ENCODE measurements around the gene ASIP. TPM values are rescaled to one million over a fixed set of nuclear protein-coding genes. Genes with fewer than 3 reads are reported as not detected.

The ASIP gene
- polyA plus RNA-seq, 3 donors = 0.40 TPM; not detected in 2

GRCh38 chr20:34271956-34272355, 30.7 kb downstream of the ASIP start:
- no peak for TF ChIP-seq CTCF (IDR thresholded peaks at IDR 0.05)
- Histone ChIP-seq H3K27me3 (ENCODE audit: control insufficient read depth in 2 of 2, insufficient read depth in 2 of 2, low read length in 2 of 2) (peaks cover 0 to 4% of the 10 kb centered on the region in 2 donors), H3K9ac (ENCODE audit: insufficient read depth, low read length, poor library complexity, severe bottlenecking) (no peak overlapping the region), H3K79me2 (ENCODE audit: insufficient read depth, low read length) (no peaks in the 10 kb centered on the region), H3K4me1 (ENCODE audit: control insufficient read depth in 1 of 2, insufficient read depth in 2 of 2, low read length in 2 of 2) (peaks cover 9 to 12% of the 10 kb centered on the region in 2 donors), H3K4me3 (replicated peaks in 1 of 3; ENCODE audit: low read depth in 2 of 3, low read length in 3 of 3) (no peak overlapping the region), H3K4me2 (replicated peaks; ENCODE audit: extremely low read depth, low read length, poor library complexity, severe bottlenecking) (no peak overlapping the region), H3K36me3 (replicated peaks in 1 of 2; ENCODE audit: control insufficient read depth in 1 of 2, insufficient read depth in 2 of 2, low read length in 2 of 2) (peaks cover 10 to 21% of the 10 kb centered on the region in 2 donors), H4K20me1 (ENCODE audit: insufficient read depth, low read length) (no peaks in the 10 kb centered on the region), H3K27ac (ENCODE audit: low read depth in 1 of 2, low read length in 2 of 2) (no peak overlapping the region), H3K9me3 (replicated peaks in 1 of 2; ENCODE audit: control insufficient read depth in 1 of 2, insufficient read depth in 1 of 2, low read length in 2 of 2) (no peaks in the 10 kb centered on the region), H2AFZ (ENCODE audit: insufficient read depth, low read depth, low read length, poor library complexity, severe bottlenecking) (no peak overlapping the region)
- Mint-ChIP-seq H3K36me3 (peaks cover 17 to 25% of the 10 kb centered on the region in 2 donors), H3K27me3 (ENCODE audit: low read depth in 3 of 3) (peaks cover 7 to 15% (median 9%) of the 10 kb centered on the region in 3 donors), H3K4me1 (peaks cover 8% of the 10 kb centered on the region), H3K27ac (peak overlapping the region in 1 of 7 donors; percentile 78), H3K4me3 (no peak overlapping the region), H3K9me3 (peaks cover 0 to 2% (median 0%) of the 10 kb centered on the region in 7 donors)
- intact Hi-C loops (cut with micrococcal nuclease) = loop anchor here in 1 of 2 donors (5.0 kb wide), 1 partner anchor 645 kb away; no protein-coding TSS in a partner anchor
- DNase-seq = no peak
- 100% methylated on average over 1 of the region's 2 CpGs for WGBS (ENCODE audit: insufficient coverage)

DNA sequence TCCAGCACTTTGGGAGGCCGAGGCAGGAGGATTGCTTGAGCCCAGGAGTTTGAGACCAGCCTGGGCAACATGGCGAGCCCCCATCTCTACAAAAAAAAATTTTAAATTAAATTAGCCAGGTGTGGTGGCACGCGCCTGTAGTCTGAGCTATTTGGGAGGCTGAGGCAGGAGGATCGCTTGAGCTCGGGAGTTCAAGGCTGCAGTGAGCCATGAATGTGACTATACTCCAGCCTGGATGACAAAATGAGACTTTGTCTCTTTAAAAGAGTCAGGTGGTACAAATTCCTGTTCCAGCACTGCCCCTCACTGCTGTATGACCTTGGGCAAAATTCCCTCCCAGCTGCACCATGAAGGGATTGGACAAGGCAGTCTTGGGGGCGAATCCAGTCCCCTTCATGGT, 33.5 kb downstream of the ASIP start:
- Histone ChIP-seq H3K36me3 (replicated peaks in 1 of 2; ENCODE audit: control insufficient read depth in 1 of 2, insufficient read depth in 2 of 2, low read length in 2 of 2) (peaks cover 19 to 42% of the 10 kb centered on the region in 2 donors), H3K9me3 (replicated peaks in 1 of 2; ENCODE audit: control insufficient read depth in 1 of 2, insufficient read depth in 1 of 2, low read length in 2 of 2) (no peaks in the 10 kb centered on the region), H3K27ac (ENCODE audit: low read depth in 1 of 2, low read length in 2 of 2) (no peak overlapping the region), H3K4me1 (ENCODE audit: control insufficient read depth in 1 of 2, insufficient read depth in 2 of 2, low read length in 2 of 2) (no peaks in the 10 kb centered on the region), H2AFZ (ENCODE audit: insufficient read depth, low read depth, low read length, poor library complexity, severe bottlenecking) (no peak overlapping the region), H3K4me3 (replicated peaks in 1 of 3; ENCODE audit: low read depth in 2 of 3, low read length in 3 of 3) (no peak overlapping the region), H3K4me2 (replicated peaks; ENCODE audit: extremely low read depth, low read length, poor library complexity, severe bottlenecking) (no peak overlapping the region), H3K9ac (ENCODE audit: insufficient read depth, low read length, poor library complexity, severe bottlenecking) (no peak overlapping the region), H3K27me3 (ENCODE audit: control insufficient read depth in 2 of 2, insufficient read depth in 2 of 2, low read length in 2 of 2) (no peaks in the 10 kb centered on the region), H4K20me1 (ENCODE audit: insufficient read depth, low read length) (no peaks in the 10 kb centered on the region), H3K79me2 (ENCODE audit: insufficient read depth, low read length) (no peaks in the 10 kb centered on the region)
- DNase-seq = no peak
- Mint-ChIP-seq H3K27me3 (ENCODE audit: low read depth in 3 of 3) (peaks cover under 1 to 3% (median 2%) of the 10 kb centered on the region in 3 donors), H3K27ac (no peak overlapping the region), H3K4me1 (no peaks in the 10 kb centered on the region), H3K36me3 (peaks cover 28 to 40% of the 10 kb centered on the region in 2 donors), H3K4me3 (no peak overlapping the region), H3K9me3 (peaks cover 0 to 2% (median 0%) of the 10 kb centered on the region in 7 donors)
- WGBS (ENCODE audit: insufficient coverage) = 100% methylated on average over 4 of the region's 7 CpGs
- no peak for TF ChIP-seq CTCF (IDR thresholded peaks at IDR 0.05)
- intact Hi-C loops (cut with micrococcal nuclease) = loop anchor here in 1 of 2 donors (5.0 kb wide), 1 partner anchor 643 kb away; no protein-coding TSS in a partner anchor

Data from CD14-positive monocyte (primary cell).